Activated T-cell treated with anti-CD3 and anti-CD28 coated beads, Interleukin-2, amount 50 U/mL, for 1 hour (primary cell): ENCODE data around the gene RAB5IF.
"Not testable (repeated sequence)": the region's sequence is repeated elsewhere in the genome, so short reads cannot be mapped to it uniquely, and the experiment has no call there.

ENCODE experiments used
- DNase-seq: peaks from one replicate; pipeline ENCODE4 v3.0.0-alpha.2; 2020

Gene RAB5IF

DNA sequence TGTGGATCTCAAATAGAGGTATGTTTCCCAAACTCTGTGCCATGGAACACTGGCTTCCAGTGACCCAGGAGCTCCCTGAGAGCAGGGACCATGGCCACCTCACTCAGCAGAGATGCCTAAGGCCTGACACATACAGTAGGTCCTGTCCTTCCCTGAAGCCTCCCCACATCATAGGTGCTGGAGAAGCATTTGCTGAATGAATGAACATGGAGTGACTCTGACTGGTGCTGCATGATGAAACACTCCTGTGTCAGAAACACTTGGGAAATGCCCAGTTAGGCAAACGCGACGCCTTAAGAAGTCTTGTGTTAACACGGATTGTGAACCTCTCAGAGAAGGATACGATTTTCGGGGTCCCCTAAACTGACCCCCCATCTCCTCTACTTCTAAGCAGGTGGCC is 26.1 kb downstream of the RAB5IF start:
- DNase-seq: no peak

DNA sequence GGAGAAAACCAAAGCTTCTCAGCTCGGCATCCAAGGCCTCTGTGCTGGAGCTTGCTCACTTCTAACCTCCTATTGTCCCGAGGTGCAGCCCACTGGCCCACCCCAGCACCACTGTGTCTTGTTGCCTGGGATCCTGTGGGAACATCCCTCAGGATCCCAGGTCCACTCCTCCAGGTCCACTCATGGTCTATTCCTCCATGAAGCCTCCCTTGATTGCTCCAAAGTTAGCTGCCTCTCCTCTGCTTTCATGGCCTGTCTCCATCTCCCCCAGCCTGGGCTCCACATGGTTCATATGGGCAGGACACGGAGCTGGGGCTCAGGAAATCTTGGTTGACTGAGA is 26.5 kb downstream of the RAB5IF start:
- no peak for DNase-seq

DNA sequence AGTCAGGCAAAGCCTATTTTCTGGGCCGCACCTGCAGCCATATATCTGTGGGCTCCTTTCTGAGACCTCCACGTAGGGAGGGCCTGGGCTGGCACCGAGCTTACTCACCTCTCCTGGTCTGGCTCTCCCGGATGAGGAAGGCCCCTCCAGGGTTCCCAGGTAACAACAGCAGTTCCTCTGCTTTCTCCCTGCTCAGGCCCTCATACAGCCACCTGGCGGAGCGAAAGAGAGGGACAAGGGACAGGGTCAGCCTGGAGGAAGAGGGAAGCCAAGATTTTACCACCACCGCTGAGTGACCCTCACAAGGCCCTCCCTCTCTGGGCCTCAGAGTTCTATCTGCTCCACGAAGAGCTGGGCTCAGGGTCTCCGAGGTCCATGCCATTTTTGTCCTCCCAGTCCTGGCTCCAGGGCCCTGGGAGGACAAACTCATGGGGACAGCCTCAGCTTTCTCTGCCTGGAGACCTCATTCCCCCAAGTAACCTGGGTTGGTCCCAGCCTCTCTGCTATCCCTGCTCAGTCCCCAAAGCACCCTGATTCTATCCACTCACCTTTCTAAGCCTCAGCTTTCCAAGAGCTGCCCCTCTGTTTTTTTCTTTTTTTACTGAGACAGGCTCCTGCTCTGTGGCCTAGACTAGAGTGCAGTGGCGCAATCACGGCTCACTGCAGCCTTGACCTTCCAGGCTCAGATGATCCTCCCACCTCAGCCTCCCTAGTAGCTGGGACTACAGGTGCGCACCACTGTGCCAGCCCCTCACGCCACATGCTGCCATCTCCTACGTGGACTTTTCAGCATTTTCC is 27.1 kb downstream of the RAB5IF start:
- no peak for DNase-seq

DNA sequence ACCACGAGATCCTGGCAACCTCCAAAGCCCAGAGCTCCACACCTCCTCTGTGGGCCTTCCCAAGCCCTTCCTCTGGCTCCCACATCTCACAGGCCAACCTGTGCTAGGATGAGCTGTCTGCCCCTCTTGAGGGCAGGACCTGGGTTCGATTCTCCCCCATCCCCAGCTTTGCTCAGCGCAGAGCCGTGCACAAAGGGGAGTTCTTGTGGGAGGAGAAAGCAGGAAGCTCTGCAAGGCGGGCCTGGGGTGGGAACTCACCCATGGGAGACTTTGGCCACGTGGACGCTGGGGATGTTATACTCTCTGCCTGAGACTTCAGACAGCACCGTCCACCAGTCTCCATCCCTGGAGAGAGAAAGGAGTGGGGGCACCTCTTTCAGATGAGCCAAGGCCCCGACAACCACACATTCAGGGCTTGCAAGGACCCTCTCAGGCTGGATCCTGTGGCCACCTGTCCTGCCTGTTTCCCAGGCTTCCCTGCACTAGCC is 27.8 kb downstream of the RAB5IF start:
- no peak for DNase-seq

DNA sequence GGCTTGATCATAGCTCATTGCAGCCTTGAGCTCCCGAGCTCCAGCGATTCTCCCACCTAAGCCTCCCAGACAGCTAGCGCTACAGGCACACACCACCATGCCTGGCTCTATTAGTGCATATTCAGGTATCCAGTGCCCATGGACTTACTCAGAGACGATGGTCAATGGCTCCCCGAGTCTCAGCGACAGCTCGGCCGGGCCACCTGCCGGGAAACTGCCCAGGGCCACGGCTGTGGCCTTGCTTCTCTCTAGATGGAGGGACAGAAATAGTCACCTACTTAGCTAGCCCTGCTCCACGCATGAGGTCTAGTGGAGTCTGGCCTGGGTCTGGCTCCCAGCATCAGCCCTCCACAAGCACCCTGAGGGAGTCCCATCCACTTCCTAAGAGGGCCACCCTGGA is 28.8 kb downstream of the RAB5IF start:
- no peak for DNase-seq

DNA sequence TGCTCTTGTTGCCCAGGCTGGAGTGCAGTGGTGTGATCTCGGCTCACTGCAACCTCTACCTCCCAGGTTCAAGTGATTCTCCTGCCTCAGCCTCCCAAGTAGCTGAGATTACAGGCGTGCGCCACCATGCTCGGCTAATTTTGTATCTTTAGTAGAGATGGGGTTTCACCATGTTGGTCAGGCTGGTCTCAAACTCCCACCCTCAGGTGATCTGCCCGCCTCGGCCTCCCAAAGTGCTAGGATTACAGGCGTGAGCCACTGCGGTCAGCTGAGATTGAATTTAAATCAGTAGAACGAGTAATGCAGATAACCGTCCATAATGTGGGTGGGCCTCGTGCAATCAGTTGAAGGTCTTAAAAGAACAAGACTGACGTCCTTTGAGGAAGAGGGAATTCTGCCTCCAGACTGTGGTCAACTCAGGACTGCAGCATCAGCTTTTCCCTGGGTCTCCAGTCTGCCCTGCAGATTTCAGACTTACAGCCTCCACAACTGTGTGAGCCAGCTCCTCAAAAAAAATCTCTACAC is 33.4 kb downstream of the RAB5IF start:
- DNase-seq: not testable (repeated sequence)

DNA sequence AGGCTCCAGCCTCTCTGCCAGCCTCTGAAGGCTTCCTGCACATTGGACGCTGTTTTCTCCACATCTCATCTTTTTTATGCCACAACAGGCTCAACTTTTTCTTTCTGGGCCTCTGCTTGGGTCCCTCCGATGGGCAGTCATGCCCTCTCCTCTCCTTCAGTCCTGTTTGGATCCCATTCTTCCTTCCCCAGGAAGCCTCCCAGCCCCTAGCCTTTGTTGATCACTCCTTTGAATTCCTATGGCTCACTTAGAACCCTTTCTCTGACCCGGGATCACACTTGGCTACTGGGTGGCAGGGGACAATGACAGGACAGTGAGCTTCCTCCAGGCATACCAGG is 35.9 kb downstream of the RAB5IF start:
- no peak for DNase-seq

DNA sequence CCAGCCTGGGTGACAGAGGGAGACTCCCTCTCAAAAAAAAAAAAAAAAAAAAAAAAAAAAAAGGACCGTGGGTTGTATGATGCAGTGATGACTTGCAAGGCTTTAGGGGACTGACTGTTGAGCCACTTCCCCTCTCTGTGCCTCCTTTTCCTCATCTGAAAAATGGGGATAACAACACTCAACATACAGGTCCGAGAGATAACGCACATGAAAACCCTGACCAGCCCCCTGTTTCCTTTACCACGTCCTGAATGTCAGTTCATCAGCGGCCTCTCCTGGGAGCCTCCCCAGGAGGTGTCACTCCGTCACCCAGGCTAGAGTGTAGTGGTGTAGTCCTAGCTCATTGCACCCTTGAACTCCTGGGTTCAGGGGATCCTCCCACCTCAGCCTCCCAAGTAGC is 36.6 kb downstream of the RAB5IF start:
- DNase-seq: no peak

DNA sequence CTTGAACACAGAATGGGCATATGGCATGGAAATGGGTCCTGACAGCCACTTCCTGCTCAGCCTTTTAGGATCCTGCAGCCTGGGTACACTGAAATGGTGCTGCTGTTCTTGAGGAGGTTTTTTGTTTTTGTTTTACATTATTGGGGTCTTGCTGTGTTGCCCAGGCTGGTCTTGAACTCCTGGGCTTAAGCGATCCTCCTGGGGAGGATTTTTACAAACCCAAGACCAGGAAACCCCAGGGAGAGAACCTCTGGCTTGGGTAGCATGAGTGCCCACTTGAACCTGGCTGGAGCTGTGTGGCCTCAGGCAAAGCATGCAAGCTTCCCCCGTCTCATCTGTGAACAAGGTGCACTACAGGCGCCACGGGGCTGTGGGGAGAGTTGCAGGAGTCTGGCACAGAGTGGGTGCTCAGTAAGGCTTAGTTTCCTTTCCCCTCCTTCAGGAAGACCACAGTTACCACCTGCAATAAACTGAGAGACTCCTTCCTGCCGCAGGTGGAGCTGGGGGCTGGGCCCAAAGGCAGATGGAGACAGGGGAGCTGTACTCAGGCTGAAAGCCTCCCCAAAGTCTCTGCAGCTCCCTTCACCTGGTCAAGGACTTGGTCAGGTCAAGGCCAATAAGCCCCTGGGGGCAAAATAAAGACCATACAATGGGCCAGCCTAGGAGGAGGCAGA is 38.6 kb downstream of the RAB5IF start:
- DNase-seq: peak; percentile 69

DNA sequence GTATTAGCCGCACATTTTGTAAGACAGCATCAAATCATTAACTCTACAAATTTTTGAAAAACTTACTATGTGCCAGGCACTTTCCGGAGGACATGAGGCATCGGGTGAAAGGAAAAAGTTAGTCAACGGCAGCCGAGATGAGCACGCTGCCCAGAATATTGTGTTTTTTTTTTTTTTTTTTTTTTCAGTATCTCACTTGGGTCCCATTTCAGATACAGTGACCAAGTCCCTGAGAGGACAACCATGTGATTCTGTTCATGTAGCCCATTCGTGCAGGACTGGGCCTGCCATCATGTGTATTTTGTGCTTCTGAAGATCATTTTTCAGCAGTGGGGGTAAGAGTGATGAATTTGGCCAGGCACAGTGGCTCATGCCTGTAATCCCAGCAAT is 39.1 kb downstream of the RAB5IF start:
- DNase-seq: peak; percentile 38

DNA sequence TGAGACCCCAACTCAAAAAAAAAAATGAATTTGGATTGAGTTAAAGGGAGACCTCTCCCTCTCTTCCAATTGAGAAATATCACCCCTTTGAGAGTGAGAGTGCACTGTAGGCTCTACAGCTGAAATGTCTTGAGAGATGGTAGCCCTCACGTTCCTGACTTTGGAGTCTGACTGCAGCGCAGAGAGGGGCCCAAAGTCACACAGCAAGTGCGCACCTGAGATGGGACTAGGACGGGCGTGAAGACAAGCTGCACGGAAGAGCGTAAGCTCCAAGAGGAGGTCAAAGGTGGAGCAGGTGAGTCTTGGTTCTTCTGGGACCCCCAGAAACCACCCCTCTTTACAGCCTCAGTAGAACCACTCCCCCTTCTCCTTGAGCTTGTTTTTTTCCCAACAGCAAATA is 39.8 kb downstream of the RAB5IF start:
- no peak for DNase-seq

DNA sequence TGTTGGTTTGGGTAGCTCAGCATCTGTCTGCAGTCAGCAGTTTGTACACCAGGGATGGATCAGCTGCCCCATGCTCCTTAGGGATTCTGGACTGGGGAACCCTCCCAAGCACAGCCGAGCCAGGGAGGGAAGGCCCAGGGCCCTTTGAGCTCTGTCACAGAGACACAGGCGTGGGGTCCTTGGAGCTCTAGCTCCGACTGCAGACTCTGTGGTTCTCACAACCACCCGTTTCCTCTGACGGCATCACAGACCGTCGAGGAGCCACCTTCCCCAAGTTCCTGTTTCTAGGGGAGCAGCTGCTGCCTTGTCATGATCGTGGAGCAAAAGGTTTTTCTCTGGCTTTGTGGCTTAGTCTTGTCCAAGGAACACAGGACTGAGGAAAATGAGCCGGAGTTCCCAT is 40.4 kb downstream of the RAB5IF start, which contains the start of gene SLA2:
Gene SLA2, minus strand, starts transcription at position 199 of the 400 bp plus-strand sequence. CDS start 4,861 bp downstream, outside the sequence.
- peak; percentile 71 for DNase-seq

DNA sequence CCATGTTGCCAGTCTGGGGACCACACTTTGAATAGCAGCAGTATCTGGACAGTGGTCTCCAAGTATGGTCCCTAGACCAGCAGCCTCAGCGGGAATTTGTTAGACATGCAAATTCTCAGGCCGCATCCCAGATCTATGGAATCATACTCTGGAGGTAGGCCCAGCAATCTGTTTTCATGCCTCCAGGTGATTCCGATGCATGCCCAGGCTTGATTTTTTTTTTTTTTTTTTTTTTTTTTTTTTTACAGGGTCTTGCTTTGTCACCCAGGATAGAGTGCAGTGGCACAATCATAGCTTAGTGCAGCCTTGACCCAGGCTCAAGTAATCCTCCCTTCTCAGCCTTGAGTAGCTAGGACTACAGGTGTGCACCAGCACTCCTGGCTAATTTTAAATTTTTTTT is 41.1 kb downstream of the RAB5IF start:
- no peak for DNase-seq

DNA sequence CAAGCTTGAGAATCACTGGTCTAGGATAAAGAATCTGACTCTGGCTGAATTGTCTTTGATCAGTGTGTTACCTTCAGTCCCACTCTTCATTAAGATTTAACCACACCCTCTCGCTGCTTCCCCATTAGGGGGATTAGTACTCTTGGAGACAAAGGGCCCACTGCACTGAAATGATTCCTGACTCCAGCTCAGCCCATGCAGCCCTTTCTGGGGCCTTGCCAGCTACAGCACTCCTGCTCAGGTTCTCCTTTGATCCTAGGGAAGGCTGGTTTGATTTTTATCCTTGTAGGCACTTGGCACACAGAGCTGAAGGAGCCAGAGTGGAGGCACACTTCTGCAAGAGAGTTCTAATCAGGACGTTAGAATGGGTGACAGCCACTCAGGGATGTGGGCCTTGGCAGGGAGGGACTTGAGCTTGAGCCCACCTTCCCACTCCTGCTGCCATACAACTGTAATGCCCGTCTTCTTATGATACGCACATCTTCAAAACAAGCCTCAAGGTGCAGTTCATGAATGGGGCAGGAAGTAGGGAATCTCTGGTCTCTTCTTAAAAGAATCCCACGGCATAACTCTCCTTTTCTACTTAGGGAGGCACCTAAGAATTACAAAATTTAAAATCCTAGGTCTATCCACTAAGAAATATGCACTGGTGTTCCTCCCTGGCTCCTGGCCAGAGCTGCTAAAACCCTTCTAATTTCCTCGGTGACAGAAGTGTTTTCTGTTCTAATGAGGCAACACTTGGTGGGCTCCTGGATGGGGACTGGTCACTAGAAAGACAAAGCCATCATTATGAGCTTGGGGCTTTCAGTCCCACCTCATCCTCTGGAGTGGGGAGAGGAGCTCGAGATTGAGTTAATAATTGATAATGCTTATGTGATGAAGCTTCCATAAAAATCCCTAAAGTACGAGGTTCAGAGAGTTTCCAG is 41.9 kb downstream of the RAB5IF start:
- no peak for DNase-seq

DNA sequence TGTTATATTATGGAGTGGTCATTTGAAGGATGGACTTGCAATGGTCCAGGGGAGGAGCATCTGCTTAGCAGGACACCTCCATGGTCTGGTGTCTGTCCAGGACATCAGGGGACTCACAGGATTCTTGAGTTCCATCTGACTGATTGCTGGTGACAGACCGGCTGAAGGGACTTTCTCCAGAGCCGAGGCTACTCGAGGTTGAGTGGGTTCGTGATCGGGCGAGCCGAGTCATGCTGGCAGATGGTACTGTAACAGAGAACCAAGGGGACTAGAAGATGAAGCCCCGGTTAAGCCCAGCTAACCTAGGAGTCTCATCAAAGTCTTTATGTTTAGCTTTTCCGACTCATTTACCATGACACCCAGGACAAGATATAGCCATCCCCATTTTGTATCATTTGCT is 47.9 kb downstream of the RAB5IF start:
- DNase-seq: no peak

DNA sequence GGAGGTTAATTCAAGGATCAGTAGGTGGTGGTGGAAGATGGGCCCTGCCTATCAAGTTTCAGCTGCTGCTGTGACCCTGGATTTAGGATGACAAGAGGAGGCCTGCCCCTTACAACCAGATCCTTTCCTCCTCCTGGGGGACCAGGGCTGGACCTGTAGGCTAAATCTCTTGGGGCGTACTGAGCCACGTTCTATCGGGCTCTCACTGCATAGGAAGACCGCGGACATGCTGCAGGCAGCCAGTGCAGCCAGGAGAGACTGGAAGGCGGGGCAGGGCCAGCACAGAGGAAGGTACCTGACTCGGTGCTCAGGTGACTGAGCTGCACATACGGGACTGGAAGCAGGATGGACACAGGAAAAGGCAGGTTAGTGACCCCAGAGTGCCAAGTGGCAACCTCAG is 48.9 kb downstream of the RAB5IF start:
- DNase-seq: no peak

DNA sequence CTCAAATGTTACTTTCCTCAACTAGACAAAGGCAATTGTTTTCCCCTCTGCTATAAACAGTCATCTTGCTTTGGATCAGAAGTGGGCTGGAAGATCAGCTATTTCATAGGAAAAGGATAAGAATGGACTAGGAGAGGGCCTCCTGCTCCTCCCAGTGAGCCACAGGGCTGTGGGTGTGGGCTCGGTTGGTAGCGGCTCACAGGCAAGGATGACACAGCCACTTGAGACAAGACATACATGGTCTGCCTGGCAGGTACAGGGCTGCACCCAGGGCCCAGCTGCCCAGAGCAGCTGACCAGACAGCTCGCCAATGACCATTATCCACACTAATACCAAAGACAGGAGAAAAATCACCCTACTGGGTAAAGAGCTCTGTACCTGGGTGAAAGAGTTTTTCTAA is 49.4 kb downstream of the RAB5IF start:
- no peak for DNase-seq

DNA sequence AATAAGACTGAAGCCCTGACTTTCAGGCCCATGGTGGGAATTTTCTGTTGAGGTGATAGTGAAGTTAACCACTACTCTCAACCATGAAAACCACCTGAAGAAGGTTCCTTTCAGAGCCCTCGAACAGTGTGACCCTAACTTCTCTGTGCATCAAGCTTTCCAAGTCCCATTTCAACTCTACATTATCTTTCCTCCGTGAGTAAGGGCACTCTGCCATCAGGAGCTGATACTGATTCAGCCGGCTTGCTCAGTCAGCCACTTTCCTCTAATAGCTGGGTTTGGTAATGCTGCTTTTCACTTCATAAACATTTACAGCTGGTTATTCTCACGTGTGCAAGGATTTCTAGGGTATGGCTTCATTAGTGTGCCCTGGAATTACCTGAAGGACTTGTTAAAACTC is 51.2 kb downstream of the RAB5IF start:
- DNase-seq: no peak

DNA sequence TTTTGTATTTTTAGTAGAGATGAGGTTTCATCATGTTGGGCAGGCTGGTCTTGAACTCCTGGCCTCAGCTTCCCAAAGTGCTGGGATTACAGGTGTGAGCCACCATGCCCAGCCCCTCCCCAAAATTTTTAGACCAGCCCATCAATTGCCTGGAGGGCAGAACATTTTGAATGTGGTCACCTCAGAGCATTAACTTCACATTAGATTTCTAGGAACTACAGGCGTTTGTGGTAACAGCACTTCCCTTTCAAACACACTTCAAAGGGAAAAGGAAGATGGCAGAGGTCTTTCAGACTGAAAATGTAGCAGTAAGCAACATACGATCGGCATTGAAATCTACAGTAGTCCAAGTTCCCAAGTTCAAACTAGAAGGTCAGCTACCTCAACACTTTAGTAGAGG is 52.7 kb downstream of the RAB5IF start:
- no peak for DNase-seq
